Left ventricle myocardium inferior (tissue), 1 donor: ENCODE results near the gene TEKT4. TPM values are rescaled to one million over a fixed set of nuclear protein-coding genes. Genes with fewer than 3 reads are reported as not detected.
A peak's percentile ranks its signal among the peaks of the same experiment; 100 is the strongest.
"Not testable (repeated sequence)": the region's sequence is repeated elsewhere in the genome, so short reads cannot be mapped to it uniquely, and the experiment has no call there.

ENCODE experiments used
- DNase-seq: peaks from one replicate; pipeline ENCODE4 v3.0.0-alpha.2; 2020
- H3K27ac ChIP-seq: fragments of 200-600 bp; replicated peaks from 2 replicates; pipeline ENCODE4 v1.8.0; 2021
- H3K27me3 ChIP-seq: fragments of 200-600 bp; 2 replicates; pipeline ENCODE4 v1.8.0; 2021; ENCODE audit warnings: low read depth
- H3K36me3 ChIP-seq: fragments of 200-600 bp; 2 replicates; pipeline ENCODE4 v1.8.0; 2021
- H3K4me1 ChIP-seq: fragments of 200-600 bp; 2 replicates; pipeline ENCODE4 v1.8.0; 2021
- H3K4me3 ChIP-seq: fragments of 200-600 bp; 2 replicates; pipeline ENCODE4 v1.8.0; 2021; ENCODE audit warnings: mild to moderate bottlenecking, moderate library complexity
- H3K9me3 ChIP-seq: fragments of 200-600 bp; replicated peaks from 2 replicates; pipeline ENCODE4 v1.8.0; 2021
- intact Hi-C: fragments of 100-400 bp; cut with micrococcal nuclease; formaldehyde crosslinking; loops from one replicate; pipeline ENCODE4 v1.11.0; 2022
- long read RNA-seq: library from polyadenylated mRNA; unstranded; transcript quantifications from one replicate; pipeline ENCODE4 v2.0.0, GENCODE V29; 2021
- total RNA-seq: library from RNA; stranded (reverse); fragmentation: NEBNext Ultra II Directional; extraction: Animal tissue kit (Norgen Biotek cat#: 25700); gene quantifications from one replicate; pipeline ENCODE4 v1.2.1, GENCODE V29; 2021
- TF ChIP-seq, protein P1 (sequence below): fragments of 200-600 bp; IDR thresholded peaks from 2 replicates; pipeline ENCODE4 v1.8.0; 2021; ENCODE audit warnings: antibody characterized with exemption, mild to moderate bottlenecking, borderline replicate concordance
- donor health status: DM: no; HTN: yes; CAD: no; lungs with severe emphysema.

The TEKT4 gene
- not detected for total RNA-seq
- long read RNA-seq = 0 reads

DNA sequence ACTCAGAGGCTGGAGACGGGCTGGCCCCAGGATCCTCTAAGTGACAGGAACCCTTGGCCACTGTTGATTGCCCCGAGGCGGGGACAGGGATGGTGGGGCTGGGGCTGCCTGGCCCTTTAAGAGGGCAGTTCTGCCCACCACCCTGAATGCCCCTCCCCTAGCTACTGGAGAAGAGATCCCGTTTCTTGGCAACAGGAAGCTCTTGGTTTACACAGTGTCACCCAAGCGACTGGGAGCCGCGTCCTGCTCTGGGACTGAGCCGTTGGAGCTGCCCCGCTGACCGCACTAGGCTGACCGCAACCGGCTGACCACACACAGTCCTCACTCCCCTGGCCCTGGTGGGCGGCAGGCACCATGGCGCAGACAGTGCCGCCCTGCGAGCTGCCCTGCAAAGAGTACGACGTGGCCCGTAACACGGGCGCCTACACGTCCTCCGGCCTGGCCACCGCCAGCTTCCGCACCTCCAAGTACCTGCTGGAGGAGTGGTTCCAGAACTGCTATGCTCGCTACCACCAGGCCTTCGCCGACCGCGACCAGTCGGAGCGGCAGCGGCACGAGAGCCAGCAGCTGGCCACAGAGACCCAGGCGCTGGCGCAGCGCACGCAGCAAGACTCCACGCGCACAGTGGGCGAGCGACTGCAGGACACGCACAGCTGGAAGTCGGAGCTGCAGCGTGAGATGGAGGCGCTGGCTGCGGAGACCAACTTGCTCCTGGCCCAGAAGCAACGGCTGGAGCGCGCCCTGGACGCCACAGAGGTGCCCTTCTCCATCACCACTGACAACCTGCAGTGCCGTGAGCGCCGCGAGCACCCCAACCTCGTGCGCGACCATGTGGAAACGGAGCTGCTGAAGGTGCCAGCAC lies at the start of gene TEKT4:
Gene TEKT4 (plus strand): TSS at position 205 of the 862 bp plus-strand sequence. CDS start 150 bp downstream, at position 355.
- no peaks in the 10 kb centered on the region for H3K9me3 ChIP-seq
- TF ChIP-seq, protein P1, sequence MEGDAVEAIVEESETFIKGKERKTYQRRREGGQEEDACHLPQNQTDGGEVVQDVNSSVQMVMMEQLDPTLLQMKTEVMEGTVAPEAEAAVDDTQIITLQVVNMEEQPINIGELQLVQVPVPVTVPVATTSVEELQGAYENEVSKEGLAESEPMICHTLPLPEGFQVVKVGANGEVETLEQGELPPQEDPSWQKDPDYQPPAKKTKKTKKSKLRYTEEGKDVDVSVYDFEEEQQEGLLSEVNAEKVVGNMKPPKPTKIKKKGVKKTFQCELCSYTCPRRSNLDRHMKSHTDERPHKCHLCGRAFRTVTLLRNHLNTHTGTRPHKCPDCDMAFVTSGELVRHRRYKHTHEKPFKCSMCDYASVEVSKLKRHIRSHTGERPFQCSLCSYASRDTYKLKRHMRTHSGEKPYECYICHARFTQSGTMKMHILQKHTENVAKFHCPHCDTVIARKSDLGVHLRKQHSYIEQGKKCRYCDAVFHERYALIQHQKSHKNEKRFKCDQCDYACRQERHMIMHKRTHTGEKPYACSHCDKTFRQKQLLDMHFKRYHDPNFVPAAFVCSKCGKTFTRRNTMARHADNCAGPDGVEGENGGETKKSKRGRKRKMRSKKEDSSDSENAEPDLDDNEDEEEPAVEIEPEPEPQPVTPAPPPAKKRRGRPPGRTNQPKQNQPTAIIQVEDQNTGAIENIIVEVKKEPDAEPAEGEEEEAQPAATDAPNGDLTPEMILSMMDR = no peak
- intact Hi-C loops = no loop called here
- H3K4me3 ChIP-seq = peak within 1 kb of the TSS; percentile 19
- no peak within 1 kb of the TSS for H3K27ac ChIP-seq
- H3K27me3 ChIP-seq = peaks cover 84% of the 10 kb centered on the region
- peak; percentile 10 for DNase-seq
- H3K36me3 ChIP-seq = no peaks in the 10 kb centered on the region
- no peaks in the 10 kb centered on the region for H3K4me1 ChIP-seq

- DNase-seq, H3K27ac ChIP-seq, H3K4me1 ChIP-seq, H3K9me3 ChIP-seq, H3K36me3 ChIP-seq, intact Hi-C loops, H3K4me3 ChIP-seq: not testable (repeated sequence)
- peaks cover 43% of the 10 kb centered on the region for H3K27me3 ChIP-seq
Measured at GRCh38 chr2:94839224-94839623, 32.0 kb upstream of the TEKT4 start.

GRCh38 chr2:94856856-94857255 lies 14.4 kb upstream of the TEKT4 start:
- Histone ChIP-seq H3K27me3 (peaks cover 94% of the 10 kb centered on the region), H3K4me1 (peaks cover 17% of the 10 kb centered on the region), H3K4me3 (peak overlapping the region; percentile 53)
- DNase-seq, intact Hi-C loops, H3K27ac ChIP-seq, H3K9me3 ChIP-seq, H3K36me3 ChIP-seq: not testable (repeated sequence)

- DNase-seq, H3K27ac ChIP-seq, H3K9me3 ChIP-seq, intact Hi-C loops, H3K36me3 ChIP-seq: not testable (repeated sequence)
- Histone ChIP-seq H3K4me1 (peaks cover 17% of the 10 kb centered on the region), H3K4me3 (peak overlapping the region; percentile 53), H3K27me3 (peaks cover 94% of the 10 kb centered on the region)
Measured at GRCh38 chr2:94857367-94858162, 13.7 kb upstream of the TEKT4 start.

DNA sequence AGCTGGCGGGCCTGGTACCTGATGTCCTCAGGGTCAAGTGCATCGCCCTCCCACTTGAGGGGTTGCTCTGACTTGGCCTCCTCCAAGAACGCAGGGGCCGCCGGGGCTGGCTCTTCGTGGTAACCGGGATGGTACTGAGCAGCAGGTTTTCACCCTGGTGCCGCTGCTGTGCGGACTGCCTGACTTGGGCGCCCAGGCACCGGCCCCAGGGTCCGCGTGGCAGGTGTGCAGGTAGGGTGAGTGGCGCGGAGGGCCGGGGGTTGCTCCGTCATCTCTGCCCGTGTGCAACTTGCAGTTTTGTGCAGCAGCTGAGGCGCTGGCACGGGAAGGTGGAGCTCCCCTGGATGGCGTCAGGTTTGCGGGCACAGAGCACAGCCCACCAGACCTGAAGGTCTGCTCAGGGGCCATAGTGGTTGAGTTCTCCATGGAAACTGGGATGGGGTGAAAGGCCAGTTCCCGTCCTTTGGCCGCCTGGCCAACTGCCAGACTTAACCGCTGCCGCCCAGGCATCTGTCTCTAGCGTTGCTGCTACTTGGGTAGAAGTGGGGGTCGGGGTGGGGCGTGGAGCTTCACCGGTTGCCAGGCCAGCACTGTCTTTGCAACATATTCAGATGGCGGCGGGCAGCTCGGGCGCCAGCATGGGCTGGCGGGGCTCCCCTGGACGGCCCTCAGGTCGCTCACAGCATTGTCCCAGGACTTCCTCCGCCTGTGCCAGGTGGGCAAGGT lies 12.9 kb upstream of the TEKT4 start:
- H3K27ac ChIP-seq, DNase-seq, intact Hi-C loops, H3K9me3 ChIP-seq, H3K36me3 ChIP-seq, H3K4me3 ChIP-seq: not testable (repeated sequence)
- Histone ChIP-seq H3K27me3 (peaks cover 96% of the 10 kb centered on the region), H3K4me1 (peaks cover 17% of the 10 kb centered on the region)

DNA sequence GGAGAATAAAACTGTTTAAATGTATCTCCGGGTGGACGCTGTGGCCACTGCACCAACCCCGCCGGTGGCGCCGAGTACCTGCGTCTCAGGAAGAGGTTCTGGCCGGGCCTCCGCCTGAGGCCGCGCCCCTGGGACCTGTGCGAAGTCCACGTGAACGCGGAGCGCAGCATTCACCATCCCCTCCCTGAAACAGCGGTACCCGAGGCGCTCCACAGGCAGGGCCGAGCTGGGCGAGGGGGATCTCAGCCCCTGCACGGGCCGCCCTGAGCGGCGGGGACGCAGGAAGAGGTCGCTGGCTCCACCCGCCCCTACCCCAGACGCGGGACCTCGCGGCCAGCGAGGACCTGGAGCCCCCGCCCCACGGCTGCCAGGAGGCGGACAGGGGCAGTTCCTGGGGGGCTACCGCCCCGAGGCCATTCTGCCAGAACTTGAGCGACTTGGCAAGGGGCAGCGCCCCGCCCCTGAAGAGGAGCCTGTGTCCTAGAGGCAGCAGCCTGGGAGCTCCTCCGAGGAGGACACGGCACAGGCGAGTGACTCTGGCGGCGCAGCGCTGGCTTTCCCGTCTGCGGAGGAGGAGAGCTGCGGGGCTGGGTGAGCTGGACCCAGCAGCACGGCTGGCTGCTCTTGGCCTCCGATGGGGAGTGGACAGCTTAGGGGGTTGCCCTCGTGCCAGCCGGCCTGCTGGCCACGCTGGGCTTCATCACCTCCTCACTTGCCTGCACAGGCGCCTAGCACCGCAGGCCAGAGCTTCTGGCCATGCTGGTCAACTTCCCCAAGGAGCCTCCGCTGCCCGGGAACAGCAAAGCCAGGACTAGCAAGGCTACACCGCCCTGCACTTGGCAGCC lies 9.7 kb upstream of the TEKT4 start:
- DNase-seq = peak; percentile 7
- H3K27me3 ChIP-seq = peaks cover 99% of the 10 kb centered on the region
- no peaks in the 10 kb centered on the region for H3K9me3 ChIP-seq
- peaks cover 17% of the 10 kb centered on the region for H3K4me1 ChIP-seq
- TF ChIP-seq, protein P1 = no peak
- intact Hi-C loops = no loop called here
- no peak overlapping the region for H3K27ac ChIP-seq
- H3K4me3 ChIP-seq = peak overlapping the region; percentile 14
- no peaks in the 10 kb centered on the region for H3K36me3 ChIP-seq

DNA sequence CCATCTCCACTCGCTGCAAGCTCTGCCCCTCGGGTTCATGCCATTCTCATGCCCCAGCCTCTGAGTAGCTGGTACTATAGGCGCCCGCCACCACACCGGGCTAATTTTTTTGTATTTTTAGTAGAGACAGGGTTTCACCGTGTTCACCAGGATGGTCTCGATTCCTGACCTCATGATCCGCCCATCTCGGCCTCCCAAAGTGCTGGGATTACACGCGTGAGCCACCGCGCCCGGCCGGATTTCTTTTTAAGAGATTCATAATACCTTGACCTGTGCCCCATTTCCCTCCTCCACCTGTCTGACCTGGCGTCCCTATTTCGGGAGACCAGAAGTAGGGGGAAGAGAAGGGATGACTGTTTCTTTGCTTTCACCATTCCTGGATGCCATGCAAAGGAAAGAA lies 8.3 kb upstream of the TEKT4 start:
- H3K9me3 ChIP-seq, H3K27ac ChIP-seq, H3K36me3 ChIP-seq, intact Hi-C loops, H3K4me1 ChIP-seq, DNase-seq, H3K4me3 ChIP-seq: not testable (repeated sequence)
- H3K27me3 ChIP-seq = peaks cover 97% of the 10 kb centered on the region
